DOHH2 (cell line): ENCODE results near the gene ZNF317.
A peak's percentile ranks its signal among the peaks of the same experiment; 100 is the strongest.

Experiments used
- H3F3A ChIP-seq: fragments of 200-600 bp; sonication (generic), shearing (Covaris generic); 2 replicates; pipeline ENCODE4 v1.6.0; 2016; ENCODE audit warnings: antibody characterized with exemption, mild to moderate bottlenecking; ENCODE audit not compliant: control insufficient read depth, insufficient read depth
- H3K27ac ChIP-seq: fragments of 200-600 bp; sonication (generic); 2 replicates; pipeline ENCODE4 v1.5.1; 2014; ENCODE audit warnings: low read depth, mild to moderate bottlenecking, low read length, moderate library complexity
- H3K27me3 ChIP-seq: fragments of 200-600 bp; sonication (generic); 2 replicates; pipeline ENCODE4 v1.6.1; 2014; ENCODE audit warnings: mild to moderate bottlenecking, low read length, mixed read lengths; ENCODE audit not compliant: control insufficient read depth
- H3K36me3 ChIP-seq: fragments of 200-600 bp; sonication (generic); 2 replicates; pipeline ENCODE4 v1.6.1; 2014; ENCODE audit warnings: mild to moderate bottlenecking, low read length, moderate library complexity, mixed read lengths; ENCODE audit not compliant: control insufficient read depth
- H3K4me1 ChIP-seq: fragments of 200-600 bp; sonication (generic); 2 replicates; pipeline ENCODE4 v1.6.1; 2014; ENCODE audit warnings: mild to moderate bottlenecking, low read length, mixed read lengths; ENCODE audit not compliant: control insufficient read depth
- H3K4me2 ChIP-seq: fragments of 200-600 bp; sonication (generic); 2 replicates; pipeline ENCODE4 v1.6.0; 2014; ENCODE audit warnings: mild to moderate bottlenecking, low read length, moderate library complexity
- H3K4me3 ChIP-seq: fragments of 200-600 bp; sonication (generic); 2 replicates; pipeline ENCODE4 v1.5.1; 2014; ENCODE audit warnings: mild to moderate bottlenecking, low read length, mixed read lengths
- H3K79me2 ChIP-seq: fragments of 200-600 bp; sonication (generic); 2 replicates; pipeline ENCODE4 v1.6.1; 2014; ENCODE audit warnings: mild to moderate bottlenecking, low read length, mixed read lengths; ENCODE audit not compliant: control insufficient read depth
- H3K9me2 ChIP-seq: fragments of 200-600 bp; sonication (generic); replicated peaks from 2 replicates; pipeline ENCODE4 v1.6.1; 2014; ENCODE audit warnings: mild to moderate bottlenecking, low read length, mixed read lengths; ENCODE audit not compliant: control insufficient read depth
- H3K9me3 ChIP-seq: fragments of 200-600 bp; sonication (generic); 2 replicates; pipeline ENCODE4 v1.6.1; 2014; ENCODE audit warnings: antibody characterized with exemption, low read length, mixed read lengths; ENCODE audit not compliant: control insufficient read depth, insufficient read depth
- H4K20me1 ChIP-seq: fragments of 200-600 bp; sonication (generic); 2 replicates; pipeline ENCODE4 v1.6.0; 2014; ENCODE audit warnings: low read depth, mild to moderate bottlenecking, antibody characterized with exemption, low read length, moderate library complexity; ENCODE audit not compliant: control insufficient read depth, insufficient read depth
- EZH2phosphoT487 ChIP-seq: fragments of 200-600 bp; sonication (generic); IDR thresholded peaks from 2 replicates; pipeline ENCODE4 v1.6.1; 2017; ENCODE audit warnings: borderline replicate concordance, mild to moderate bottlenecking, antibody characterized with exemption, low read length, moderate library complexity, mixed read lengths
- TF ChIP-seq, protein P1 (sequence below): fragments of 200-600 bp; sonication (generic); IDR thresholded peaks from one replicate; pipeline ENCODE4 v1.5.1; 2014; ENCODE audit warnings: antibody characterized with exemption, mild to moderate bottlenecking, low read depth, low read length; ENCODE audit not compliant: poor library complexity, severe bottlenecking

ZNF317 gene

DNA sequence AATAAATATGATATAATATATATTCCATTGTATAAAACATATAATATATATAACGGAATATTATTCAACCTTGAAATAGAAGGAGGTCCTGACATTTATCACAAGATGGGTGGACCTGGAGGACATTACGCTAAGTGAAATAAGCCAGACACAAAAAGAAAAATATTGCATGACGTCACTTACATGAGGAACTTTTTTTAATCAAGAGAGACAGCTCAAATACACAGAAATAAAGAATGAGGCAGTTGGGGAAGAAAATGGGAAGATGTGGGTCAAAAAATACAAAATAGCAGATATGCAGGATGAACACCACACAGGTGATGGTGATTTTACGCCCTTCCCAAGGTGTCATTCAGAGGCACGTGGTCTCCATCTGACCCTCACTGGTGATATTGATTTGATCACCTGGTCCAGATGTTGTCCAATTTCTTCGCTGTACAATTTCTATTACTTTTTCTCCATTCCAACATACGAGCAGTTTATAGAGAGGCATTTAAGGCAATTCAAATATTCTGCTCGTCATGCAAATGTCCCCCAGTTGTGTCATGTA is 513 bp upstream of the ZNF317 start:
- Histone ChIP-seq H3K36me3 (peaks cover 37% of the 10 kb centered on the region), H3K27me3 (no peaks in the 10 kb centered on the region), H3K9me2 (no peaks in the 10 kb centered on the region), H3K4me1 (peaks cover 19% of the 10 kb centered on the region), H3K4me2 (peak overlapping the region; percentile 91), H3K79me2 (peaks cover 46% of the 10 kb centered on the region), H3K27ac (no peak overlapping the region), H3K4me3 (peak overlapping the region; percentile 99), H3F3A (no peaks in the 10 kb centered on the region), H4K20me1 (no peaks in the 10 kb centered on the region), H3K9me3 (peaks cover 20% of the 10 kb centered on the region)
- no peak for TF ChIP-seq EZH2phosphoT487

DNA sequence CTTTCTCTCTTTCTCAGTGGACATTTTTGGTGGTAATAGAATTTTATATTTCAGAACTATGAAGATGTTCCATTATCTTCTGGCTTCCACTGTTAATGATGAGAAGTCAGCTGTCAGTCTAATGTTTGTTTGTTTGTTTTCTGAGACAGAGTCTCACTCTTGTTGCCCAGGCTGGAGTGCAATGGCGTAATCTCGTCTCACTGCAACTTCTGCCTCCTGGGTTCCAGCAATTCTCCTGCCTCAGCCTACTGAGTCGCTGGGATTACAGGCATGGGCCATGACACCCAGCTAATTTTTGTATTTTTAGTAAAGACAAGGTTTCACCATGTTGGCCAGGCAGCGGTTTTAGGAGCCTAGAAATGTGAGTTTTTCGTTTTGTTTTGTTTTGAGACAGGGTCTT is 4.7 kb downstream of the ZNF317 start:
- H3K9me2 ChIP-seq: no peaks in the 10 kb centered on the region
- H4K20me1 ChIP-seq: no peaks in the 10 kb centered on the region
- H3K27ac ChIP-seq: no peak overlapping the region
- no peak overlapping the region for H3K4me3 ChIP-seq
- H3K27me3 ChIP-seq: no peaks in the 10 kb centered on the region
- H3K4me1 ChIP-seq: peaks cover 15% of the 10 kb centered on the region
- H3K4me2 ChIP-seq: no peak overlapping the region
- TF ChIP-seq EZH2phosphoT487: no peak
- TF ChIP-seq, protein P1, sequence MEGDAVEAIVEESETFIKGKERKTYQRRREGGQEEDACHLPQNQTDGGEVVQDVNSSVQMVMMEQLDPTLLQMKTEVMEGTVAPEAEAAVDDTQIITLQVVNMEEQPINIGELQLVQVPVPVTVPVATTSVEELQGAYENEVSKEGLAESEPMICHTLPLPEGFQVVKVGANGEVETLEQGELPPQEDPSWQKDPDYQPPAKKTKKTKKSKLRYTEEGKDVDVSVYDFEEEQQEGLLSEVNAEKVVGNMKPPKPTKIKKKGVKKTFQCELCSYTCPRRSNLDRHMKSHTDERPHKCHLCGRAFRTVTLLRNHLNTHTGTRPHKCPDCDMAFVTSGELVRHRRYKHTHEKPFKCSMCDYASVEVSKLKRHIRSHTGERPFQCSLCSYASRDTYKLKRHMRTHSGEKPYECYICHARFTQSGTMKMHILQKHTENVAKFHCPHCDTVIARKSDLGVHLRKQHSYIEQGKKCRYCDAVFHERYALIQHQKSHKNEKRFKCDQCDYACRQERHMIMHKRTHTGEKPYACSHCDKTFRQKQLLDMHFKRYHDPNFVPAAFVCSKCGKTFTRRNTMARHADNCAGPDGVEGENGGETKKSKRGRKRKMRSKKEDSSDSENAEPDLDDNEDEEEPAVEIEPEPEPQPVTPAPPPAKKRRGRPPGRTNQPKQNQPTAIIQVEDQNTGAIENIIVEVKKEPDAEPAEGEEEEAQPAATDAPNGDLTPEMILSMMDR: no peak
- H3K36me3 ChIP-seq: peaks cover 83% of the 10 kb centered on the region
- H3K9me3 ChIP-seq: peaks cover 49% of the 10 kb centered on the region
- peaks cover 98% of the 10 kb centered on the region for H3K79me2 ChIP-seq
- no peaks in the 10 kb centered on the region for H3F3A ChIP-seq

- no peak overlapping the region for H3K27ac ChIP-seq
- H3K27me3 ChIP-seq: no peaks in the 10 kb centered on the region
- peaks cover 100% of the 10 kb centered on the region for H3K79me2 ChIP-seq
- no peak for TF ChIP-seq EZH2phosphoT487
- TF ChIP-seq, protein P1: no peak
- H3K4me3 ChIP-seq: no peak overlapping the region
- peaks cover 90% of the 10 kb centered on the region for H3K36me3 ChIP-seq
- H3K9me3 ChIP-seq: peaks cover 56% of the 10 kb centered on the region
- peaks cover 5% of the 10 kb centered on the region; the same call in 1 of the 2 replicates for H3K4me1 ChIP-seq
- no peaks in the 10 kb centered on the region for H3K9me2 ChIP-seq
- no peaks in the 10 kb centered on the region for H4K20me1 ChIP-seq
- H3K4me2 ChIP-seq: no peak overlapping the region
- no peaks in the 10 kb centered on the region for H3F3A ChIP-seq
Measured at GRCh38 chr19:9146882-9147281, 6.7 kb downstream of the ZNF317 start.

GRCh38 chr19:9148697-9149096 is 8.5 kb downstream of the ZNF317 start:
- Histone ChIP-seq H3K79me2 (peaks cover 100% of the 10 kb centered on the region), H3K4me3 (no peak overlapping the region), H3K9me2 (no peaks in the 10 kb centered on the region), H3K4me2 (no peak overlapping the region), H3K27me3 (no peaks in the 10 kb centered on the region), H3K9me3 (peaks cover 51% of the 10 kb centered on the region; the same call in 1 of the 2 replicates), H4K20me1 (peaks cover under 1% of the 10 kb centered on the region; the same call in 1 of the 2 replicates), H3F3A (no peaks in the 10 kb centered on the region), H3K4me1 (no peaks in the 10 kb centered on the region), H3K36me3 (peaks cover 90% of the 10 kb centered on the region), H3K27ac (no peak overlapping the region)
- TF ChIP-seq, protein P1: no peak
- TF ChIP-seq EZH2phosphoT487: no peak
